Measurements from ENCODE around the gene RAB6B. TPM values are rescaled to one million over a fixed set of nuclear protein-coding genes. Genes with fewer than 3 reads are reported as not detected.

Gene RAB6B
- total and polyA plus RNA-seq, 2 donors (not counting 1 experiment from before 2014, with no cell fraction given), result 0.83 to 1.5 TPM

- Histone ChIP-seq H3K9ac (ENCODE audit: insufficient read depth, low read length) (no peak overlapping the region), H3K4me2 (ENCODE audit: extremely low read depth, insufficient read depth, low read length) (no peak overlapping the region), H3K4me3 (replicated peaks in 1 of 4; ENCODE audit: control extremely low read depth in 1 of 4, insufficient read depth in 1 of 4, low read depth in 3 of 4, low read length in 4 of 4) (no peak overlapping the region), H3K27ac (ENCODE audit: insufficient read depth, low read length) (no peak overlapping the region), H3K79me2 (ENCODE audit: control insufficient read depth, insufficient read depth, low read length) (no peaks in the 10 kb centered on the region), H2AFZ (ENCODE audit: low read length) (no peak overlapping the region), H4K20me1 (ENCODE audit: control insufficient read depth, extremely low read depth, insufficient read depth, low read length) (no peaks in the 10 kb centered on the region), H3K4me1 (ENCODE audit: control insufficient read depth, extremely low read depth, insufficient read depth, low read length) (no peaks in the 10 kb centered on the region), H3K27me3 (ENCODE audit: control insufficient read depth, insufficient read depth, low read length) (peaks cover 5% of the 10 kb centered on the region), H3K9me3 (ENCODE audit: control insufficient read depth, insufficient read depth, low read depth, low read length) (no peaks in the 10 kb centered on the region), H3K36me3 (ENCODE audit: control insufficient read depth, insufficient read depth, low read length) (no peaks in the 10 kb centered on the region)
- TF ChIP-seq CTCF (conservative IDR thresholded peaks at IDR 0.05 in 1 of 2, IDR thresholded peaks at IDR 0.05 in 1 of 2; ENCODE audit: low read depth in 1 of 2, low read length in 2 of 2) (no peak), EZH2 (IDR thresholded peaks at IDR 0.05; ENCODE audit: low read length, missing control alignments) (no peak)
- no peak for DNase-seq (ENCODE audit: low read depth in 2 of 2)
Measured at GRCh38 chr3:133901847-133902246, 6.2 kb upstream of the RAB6B start.

- Histone ChIP-seq H3K4me1 (ENCODE audit: control insufficient read depth, extremely low read depth, insufficient read depth, low read length) (no peaks in the 10 kb centered on the region), H3K9me3 (ENCODE audit: control insufficient read depth, insufficient read depth, low read depth, low read length) (no peaks in the 10 kb centered on the region), H3K79me2 (ENCODE audit: control insufficient read depth, insufficient read depth, low read length) (no peaks in the 10 kb centered on the region), H3K27ac (ENCODE audit: insufficient read depth, low read length) (no peak overlapping the region), H4K20me1 (ENCODE audit: control insufficient read depth, extremely low read depth, insufficient read depth, low read length) (no peaks in the 10 kb centered on the region), H3K36me3 (ENCODE audit: control insufficient read depth, insufficient read depth, low read length) (no peaks in the 10 kb centered on the region), H2AFZ (ENCODE audit: low read length) (no peak overlapping the region), H3K27me3 (ENCODE audit: control insufficient read depth, insufficient read depth, low read length) (peaks cover 13% of the 10 kb centered on the region), H3K4me3 (replicated peaks in 1 of 4; ENCODE audit: control extremely low read depth in 1 of 4, insufficient read depth in 1 of 4, low read depth in 3 of 4, low read length in 4 of 4) (no peak overlapping the region), H3K9ac (ENCODE audit: insufficient read depth, low read length) (no peak overlapping the region), H3K4me2 (ENCODE audit: extremely low read depth, insufficient read depth, low read length) (no peak overlapping the region)
- TF ChIP-seq EZH2 (IDR thresholded peaks at IDR 0.05; ENCODE audit: low read length, missing control alignments) (no peak), CTCF (conservative IDR thresholded peaks at IDR 0.05 in 1 of 2, IDR thresholded peaks at IDR 0.05 in 1 of 2; ENCODE audit: low read depth in 1 of 2, low read length in 2 of 2) (peak in 1 of 2 donors; percentile 20)
- no peak for DNase-seq (ENCODE audit: low read depth in 2 of 2)
Measured at GRCh38 chr3:133901083-133901482, 5.4 kb upstream of the RAB6B start.

GRCh38 chr3:133899311-133899710, 3.6 kb upstream of the RAB6B start:
- Histone ChIP-seq H3K79me2 (ENCODE audit: control insufficient read depth, insufficient read depth, low read length) (no peaks in the 10 kb centered on the region), H3K27me3 (ENCODE audit: control insufficient read depth, insufficient read depth, low read length) (peaks cover 20% of the 10 kb centered on the region), H3K9ac (ENCODE audit: insufficient read depth, low read length) (no peak overlapping the region), H3K4me3 (replicated peaks in 1 of 4; ENCODE audit: control extremely low read depth in 1 of 4, insufficient read depth in 1 of 4, low read depth in 3 of 4, low read length in 4 of 4) (no peak overlapping the region), H3K4me1 (ENCODE audit: control insufficient read depth, extremely low read depth, insufficient read depth, low read length) (no peaks in the 10 kb centered on the region), H2AFZ (ENCODE audit: low read length) (no peak overlapping the region), H3K4me2 (ENCODE audit: extremely low read depth, insufficient read depth, low read length) (no peak overlapping the region), H4K20me1 (ENCODE audit: control insufficient read depth, extremely low read depth, insufficient read depth, low read length) (no peaks in the 10 kb centered on the region), H3K27ac (ENCODE audit: insufficient read depth, low read length) (no peak overlapping the region), H3K36me3 (ENCODE audit: control insufficient read depth, insufficient read depth, low read length) (no peaks in the 10 kb centered on the region), H3K9me3 (ENCODE audit: control insufficient read depth, insufficient read depth, low read depth, low read length) (no peaks in the 10 kb centered on the region)
- TF ChIP-seq EZH2 (IDR thresholded peaks at IDR 0.05; ENCODE audit: low read length, missing control alignments), result no peak
- TF ChIP-seq CTCF (conservative IDR thresholded peaks at IDR 0.05 in 1 of 2, IDR thresholded peaks at IDR 0.05 in 1 of 2; ENCODE audit: low read depth in 1 of 2, low read length in 2 of 2), result no peak
- DNase-seq (ENCODE audit: low read depth in 2 of 2), result no peak
